ENCODE results near the gene RASAL2. TPM values are rescaled to one million over a fixed set of nuclear protein-coding genes. Genes with fewer than 3 reads are reported as not detected.

RASAL2 gene
- total RNA-seq, 1 experiment from 2014 or later: 25.7 TPM

DNA sequence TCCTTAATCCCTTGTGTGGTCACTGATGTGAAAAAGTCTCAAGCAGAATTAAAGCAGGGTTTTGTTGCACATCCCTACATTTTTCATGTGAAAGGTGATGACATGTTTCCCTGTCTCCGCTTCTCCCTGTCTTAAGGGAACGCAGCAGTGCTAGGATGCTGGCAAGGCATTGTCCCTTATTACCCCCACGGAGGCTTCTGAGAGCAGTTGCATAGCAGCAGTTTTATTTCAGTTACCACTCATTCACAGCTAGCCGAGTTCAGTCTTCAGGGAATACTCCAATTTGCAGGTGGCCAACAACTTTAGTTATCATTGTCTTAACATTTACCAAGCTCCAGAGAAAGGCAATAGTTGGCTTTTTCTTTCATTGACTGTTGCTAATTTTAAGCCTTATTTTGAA lies 313.8 kb downstream of the RASAL2 start:
- H3K27me3 ChIP-seq (ENCODE audit: control insufficient read depth, insufficient read depth, low read length): no peaks in the 10 kb centered on the region
- no peak for DNase-seq
- no peaks in the 10 kb centered on the region for H3K36me3 ChIP-seq (replicated peaks; ENCODE audit: control insufficient read depth, insufficient read depth, low read length)
- H3K4me3 ChIP-seq (ENCODE audit: insufficient read depth, low read depth, low read length): no peak overlapping the region

DNA sequence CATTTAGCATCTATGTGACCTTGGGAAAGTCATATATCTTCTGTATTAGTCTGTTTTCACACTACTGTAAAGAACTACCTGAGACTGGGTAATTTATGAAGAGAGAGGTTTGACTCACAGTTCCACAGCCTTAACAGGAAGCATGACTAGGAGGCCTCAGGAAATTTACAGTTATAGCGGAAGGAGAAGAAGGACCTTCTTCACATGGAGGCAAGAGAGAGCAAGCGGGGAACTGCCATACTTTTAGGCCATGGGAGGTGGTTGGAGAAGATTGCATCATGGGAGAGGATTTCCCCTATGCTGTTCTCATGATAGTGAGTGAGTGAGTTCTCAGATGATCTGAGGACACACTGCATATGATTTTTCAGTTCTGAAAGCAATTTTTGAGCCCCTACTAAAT lies 315.0 kb downstream of the RASAL2 start:
- Histone ChIP-seq H3K36me3 (replicated peaks; ENCODE audit: control insufficient read depth, insufficient read depth, low read length) (no peaks in the 10 kb centered on the region), H3K4me3 (ENCODE audit: insufficient read depth, low read depth, low read length) (no peak overlapping the region)

GRCh38 chr1:178409541-178409940 lies 315.6 kb downstream of the RASAL2 start:
- H3K27me3 ChIP-seq (ENCODE audit: control insufficient read depth, insufficient read depth, low read length): no peaks in the 10 kb centered on the region
- no peak for DNase-seq
- H3K4me3 ChIP-seq (ENCODE audit: insufficient read depth, low read depth, low read length): no peak overlapping the region
- H3K36me3 ChIP-seq (replicated peaks; ENCODE audit: control insufficient read depth, insufficient read depth, low read length): no peaks in the 10 kb centered on the region

More for the DNA sequence above, 315.0 kb downstream of the RASAL2 start:
- DNase-seq: no peak
- H3K27me3 ChIP-seq (ENCODE audit: control insufficient read depth, insufficient read depth, low read length): no peaks in the 10 kb centered on the region

DNA sequence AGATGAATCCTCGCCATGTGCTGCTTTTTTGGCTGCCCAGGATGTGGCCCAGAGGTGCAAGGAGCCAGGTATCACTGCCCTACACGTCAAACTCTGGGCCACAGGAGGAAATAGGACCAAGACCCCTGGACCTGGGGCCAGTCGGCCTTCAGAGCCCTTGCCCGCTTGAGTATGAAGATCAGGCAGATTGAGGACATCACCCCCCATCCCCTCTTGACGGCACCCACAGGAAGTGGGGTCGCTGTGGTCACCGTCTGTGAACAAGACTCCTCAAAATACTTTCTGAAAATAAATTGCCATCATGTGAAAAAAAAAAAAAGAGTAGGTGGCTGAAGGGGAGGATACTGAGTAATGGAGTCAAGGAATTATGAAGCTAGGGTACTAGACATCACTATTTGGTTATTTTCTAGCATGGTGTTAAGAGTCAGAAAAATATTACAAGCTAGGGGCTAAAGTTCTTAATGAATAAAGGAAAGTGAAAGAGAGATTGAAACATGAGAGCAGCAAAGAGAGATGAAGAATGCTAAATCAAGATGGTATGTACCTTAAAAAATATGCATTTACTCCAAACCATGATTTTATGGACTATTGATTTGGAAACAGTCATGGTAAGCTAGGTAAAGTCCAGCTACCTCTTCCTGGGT lies 318.0 kb downstream of the RASAL2 start:
- DNase-seq: no peak
- no peaks in the 10 kb centered on the region for H3K36me3 ChIP-seq (replicated peaks; ENCODE audit: control insufficient read depth, insufficient read depth, low read length)
- no peaks in the 10 kb centered on the region for H3K27me3 ChIP-seq (ENCODE audit: control insufficient read depth, insufficient read depth, low read length)
- H3K4me3 ChIP-seq (ENCODE audit: insufficient read depth, low read depth, low read length): no peak overlapping the region

DNA sequence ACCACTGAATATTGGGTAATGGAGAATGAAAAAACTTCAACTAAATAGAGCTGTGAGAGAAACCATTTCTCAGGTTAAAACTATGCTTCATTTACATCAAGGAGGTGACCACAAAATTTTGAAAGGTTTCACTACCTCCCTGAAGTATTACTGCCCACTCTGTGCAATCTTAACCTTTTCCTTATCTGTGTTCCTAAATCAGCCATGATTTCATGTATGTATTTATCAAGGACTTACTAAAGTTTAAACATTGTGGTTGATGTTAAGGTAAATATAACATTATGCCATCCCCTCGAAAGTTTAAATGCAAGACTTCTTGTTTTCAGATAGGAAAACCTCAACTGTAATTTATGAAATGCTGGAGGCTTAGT lies 318.5 kb downstream of the RASAL2 start:
- Histone ChIP-seq H3K4me3 (ENCODE audit: insufficient read depth, low read depth, low read length) (no peak overlapping the region), H3K36me3 (replicated peaks; ENCODE audit: control insufficient read depth, insufficient read depth, low read length) (no peaks in the 10 kb centered on the region), H3K27me3 (ENCODE audit: control insufficient read depth, insufficient read depth, low read length) (no peaks in the 10 kb centered on the region)
- no peak for DNase-seq

GRCh38 chr1:178417858-178418257 lies 324.0 kb downstream of the RASAL2 start:
- H3K4me3 ChIP-seq (ENCODE audit: insufficient read depth, low read depth, low read length): no peak overlapping the region
- H3K36me3 ChIP-seq (replicated peaks; ENCODE audit: control insufficient read depth, insufficient read depth, low read length): no peaks in the 10 kb centered on the region
- H3K27me3 ChIP-seq (ENCODE audit: control insufficient read depth, insufficient read depth, low read length): no peaks in the 10 kb centered on the region
- DNase-seq: no peak

DNA sequence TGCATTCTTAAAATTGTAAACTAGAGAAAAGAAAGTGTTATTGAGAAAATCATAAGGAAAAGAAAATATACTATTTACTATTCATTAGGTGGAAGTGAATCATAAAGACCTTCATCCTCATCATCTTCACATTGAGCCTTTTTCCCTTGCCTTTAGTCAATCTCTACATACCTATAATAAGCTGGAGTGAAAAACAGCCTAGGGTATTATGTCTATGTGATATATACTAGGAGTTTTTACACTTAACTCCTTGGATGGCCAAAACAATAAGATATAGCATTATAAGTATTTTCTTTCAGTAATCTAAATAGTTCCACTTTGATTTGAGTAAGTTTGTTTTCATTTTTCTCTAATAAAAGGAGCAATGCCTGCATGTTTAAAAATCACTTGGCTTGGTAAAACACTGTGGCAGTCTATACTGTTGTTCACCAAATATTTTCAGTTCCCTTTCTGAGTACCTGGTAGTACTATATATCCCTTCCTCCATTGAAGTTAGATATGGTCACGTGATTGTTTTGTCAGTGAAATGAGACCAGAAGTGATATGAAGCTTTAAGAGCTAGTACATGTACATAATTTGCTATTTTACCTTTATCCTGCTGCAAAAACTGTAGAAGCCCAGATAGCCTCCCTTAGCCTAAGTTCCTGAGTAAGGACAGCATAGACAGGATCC lies 324.5 kb downstream of the RASAL2 start:
- H3K27me3 ChIP-seq (ENCODE audit: control insufficient read depth, insufficient read depth, low read length): no peaks in the 10 kb centered on the region
- H3K4me3 ChIP-seq (ENCODE audit: insufficient read depth, low read depth, low read length): no peak overlapping the region
- no peak for DNase-seq
- no peaks in the 10 kb centered on the region for H3K36me3 ChIP-seq (replicated peaks; ENCODE audit: control insufficient read depth, insufficient read depth, low read length)

GRCh38 chr1:178434360-178434759 lies 340.5 kb downstream of the RASAL2 start:
- no peak for DNase-seq
- Histone ChIP-seq H3K4me3 (ENCODE audit: insufficient read depth, low read depth, low read length) (no peak overlapping the region), H3K36me3 (replicated peaks; ENCODE audit: control insufficient read depth, insufficient read depth, low read length) (no peaks in the 10 kb centered on the region), H3K27me3 (ENCODE audit: control insufficient read depth, insufficient read depth, low read length) (no peaks in the 10 kb centered on the region)

- DNase-seq: no peak
- no peak overlapping the region for H3K4me3 ChIP-seq (ENCODE audit: insufficient read depth, low read depth, low read length)
- H3K27me3 ChIP-seq (ENCODE audit: control insufficient read depth, insufficient read depth, low read length): no peaks in the 10 kb centered on the region
- H3K36me3 ChIP-seq (replicated peaks; ENCODE audit: control insufficient read depth, insufficient read depth, low read length): no peaks in the 10 kb centered on the region
Observed at GRCh38 chr1:178434899-178435435, 341.1 kb downstream of the RASAL2 start.

DNA sequence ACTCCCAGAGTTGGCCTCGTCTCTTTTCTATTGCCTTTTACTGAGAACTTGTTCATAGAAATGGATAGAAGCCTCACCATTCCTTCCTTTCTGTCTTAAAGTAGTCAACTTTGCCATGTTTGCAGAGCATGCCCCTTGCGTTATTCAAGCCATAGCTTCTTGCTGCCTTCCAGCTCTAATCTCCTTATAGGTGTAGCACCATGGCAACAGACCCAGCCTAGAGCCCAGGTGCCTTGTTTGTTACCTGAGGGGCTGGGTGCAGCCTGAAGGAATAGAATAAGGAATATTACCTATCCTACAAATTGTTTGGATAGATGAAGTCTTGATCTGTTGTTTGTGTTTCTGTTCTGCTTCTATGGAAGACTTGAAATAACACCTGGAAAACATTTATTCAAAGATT lies 343.0 kb downstream of the RASAL2 start:
- H3K36me3 ChIP-seq (replicated peaks; ENCODE audit: control insufficient read depth, insufficient read depth, low read length): peaks cover 2% of the 10 kb centered on the region; the same call in 1 of the 2 replicates
- H3K4me3 ChIP-seq (ENCODE audit: insufficient read depth, low read depth, low read length): no peak overlapping the region
- no peaks in the 10 kb centered on the region for H3K27me3 ChIP-seq (ENCODE audit: control insufficient read depth, insufficient read depth, low read length)
- no peak for DNase-seq

DNA sequence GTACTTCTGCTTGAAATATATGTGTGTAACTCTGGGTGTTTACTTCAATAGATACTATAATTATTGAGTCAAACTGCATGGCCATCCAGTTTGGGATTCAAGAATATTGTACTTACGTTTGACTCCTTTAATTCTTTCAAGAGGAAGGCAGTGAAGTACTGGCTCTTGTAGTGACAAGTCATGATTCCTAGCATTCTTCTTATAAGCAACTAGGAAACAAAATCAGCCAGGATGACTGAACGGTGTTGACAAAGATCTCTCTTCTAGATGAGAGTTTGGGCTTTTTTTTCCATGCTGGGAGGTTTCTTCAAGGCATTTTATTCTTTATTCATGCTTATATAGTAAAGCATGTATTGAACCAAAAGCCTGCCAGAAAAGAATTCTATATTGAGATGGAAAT lies 344.5 kb downstream of the RASAL2 start:
- H3K4me3 ChIP-seq (ENCODE audit: insufficient read depth, low read depth, low read length): no peak overlapping the region
- H3K36me3 ChIP-seq (replicated peaks; ENCODE audit: control insufficient read depth, insufficient read depth, low read length): peaks cover 6% of the 10 kb centered on the region
- no peaks in the 10 kb centered on the region for H3K27me3 ChIP-seq (ENCODE audit: control insufficient read depth, insufficient read depth, low read length)
- no peak for DNase-seq

DNA sequence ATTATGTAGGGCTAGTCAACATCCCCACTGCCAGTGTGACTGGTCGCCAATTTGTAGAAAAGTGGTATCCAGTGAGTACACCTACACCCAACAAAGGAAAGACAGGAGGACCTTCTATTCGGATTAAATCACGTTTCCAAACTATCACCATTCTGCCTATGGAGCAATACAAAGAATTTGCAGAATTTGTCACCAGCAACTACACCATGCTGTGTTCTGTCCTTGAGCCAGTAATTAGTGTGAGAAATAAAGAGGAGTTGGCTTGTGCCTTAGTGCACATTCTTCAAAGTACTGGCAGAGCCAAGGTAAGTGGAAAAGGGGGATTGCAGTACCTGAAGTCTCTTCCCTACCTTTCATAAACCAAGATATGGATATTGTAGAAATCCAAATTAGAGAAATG lies 349.0 kb downstream of the RASAL2 start:
- Histone ChIP-seq H3K4me3 (ENCODE audit: insufficient read depth, low read depth, low read length) (no peak overlapping the region), H3K27me3 (ENCODE audit: control insufficient read depth, insufficient read depth, low read length) (no peaks in the 10 kb centered on the region), H3K36me3 (replicated peaks; ENCODE audit: control insufficient read depth, insufficient read depth, low read length) (peaks cover 6% of the 10 kb centered on the region)
- no peak for DNase-seq

GRCh38 chr1:178450871-178451270 lies 357.0 kb downstream of the RASAL2 start:
- Histone ChIP-seq H3K36me3 (replicated peaks; ENCODE audit: control insufficient read depth, insufficient read depth, low read length) (peaks cover 5% of the 10 kb centered on the region), H3K27me3 (ENCODE audit: control insufficient read depth, insufficient read depth, low read length) (no peaks in the 10 kb centered on the region), H3K4me3 (ENCODE audit: insufficient read depth, low read depth, low read length) (no peak overlapping the region)
- DNase-seq: no peak

DNA sequence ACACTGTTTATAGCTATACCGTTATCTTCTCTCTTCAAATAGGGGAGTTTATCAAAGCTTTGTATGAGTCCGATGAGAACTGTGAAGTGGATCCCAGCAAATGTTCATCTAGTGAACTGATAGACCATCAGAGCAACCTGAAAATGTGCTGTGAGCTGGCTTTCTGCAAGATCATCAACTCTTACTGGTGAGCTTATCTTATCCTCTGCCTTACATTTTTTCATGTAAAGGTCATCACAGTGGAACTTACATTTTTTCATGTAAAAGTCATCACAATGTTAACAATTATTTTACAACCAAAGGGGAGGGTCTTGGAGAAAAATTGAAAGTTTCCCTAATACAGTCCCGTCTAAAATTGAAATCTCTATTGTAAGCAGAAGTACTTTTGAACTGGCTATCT lies 357.6 kb downstream of the RASAL2 start:
- no peak for DNase-seq
- peaks cover 5% of the 10 kb centered on the region for H3K36me3 ChIP-seq (replicated peaks; ENCODE audit: control insufficient read depth, insufficient read depth, low read length)
- no peaks in the 10 kb centered on the region for H3K27me3 ChIP-seq (ENCODE audit: control insufficient read depth, insufficient read depth, low read length)
- H3K4me3 ChIP-seq (ENCODE audit: insufficient read depth, low read depth, low read length): no peak overlapping the region

DNA sequence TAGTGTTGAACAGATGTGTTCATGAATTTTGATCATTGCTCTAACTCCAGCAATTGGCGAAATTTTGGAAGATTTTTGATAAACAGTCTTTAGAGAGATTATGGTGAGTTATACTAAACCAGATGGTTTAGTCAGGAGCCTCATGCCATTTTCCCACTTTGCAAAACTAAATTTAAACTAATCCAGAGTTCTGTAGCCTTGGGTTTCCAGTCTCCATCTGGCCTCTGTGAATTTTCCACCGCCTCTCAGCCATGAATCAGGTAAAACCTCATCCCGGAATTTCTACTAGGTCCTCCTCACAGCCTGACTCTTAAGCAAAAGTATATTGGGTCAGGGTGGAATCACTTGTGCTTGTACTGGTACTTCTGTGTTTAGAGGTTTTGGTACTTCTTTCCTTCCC lies 358.1 kb downstream of the RASAL2 start:
- no peaks in the 10 kb centered on the region for H3K27me3 ChIP-seq (ENCODE audit: control insufficient read depth, insufficient read depth, low read length)
- H3K4me3 ChIP-seq (ENCODE audit: insufficient read depth, low read depth, low read length): no peak overlapping the region
- no peak for DNase-seq
- H3K36me3 ChIP-seq (replicated peaks; ENCODE audit: control insufficient read depth, insufficient read depth, low read length): peaks cover 5% of the 10 kb centered on the region

All from H7 (cell line).